ENCODE measurements around the gene WIPI1. TPM values are rescaled to one million over a fixed set of nuclear protein-coding genes. Genes with fewer than 3 reads are reported as not detected.
A peak's percentile ranks its signal among the peaks of the same experiment; 100 is the strongest.

WIPI1 gene
- total and polyA plus RNA-seq, 9 of the 15 experiments (the other 6 are each of a cell fraction or from before 2014, with no cell fraction given), result 3.7 to 23.5 (median 11.8) TPM

DNA sequence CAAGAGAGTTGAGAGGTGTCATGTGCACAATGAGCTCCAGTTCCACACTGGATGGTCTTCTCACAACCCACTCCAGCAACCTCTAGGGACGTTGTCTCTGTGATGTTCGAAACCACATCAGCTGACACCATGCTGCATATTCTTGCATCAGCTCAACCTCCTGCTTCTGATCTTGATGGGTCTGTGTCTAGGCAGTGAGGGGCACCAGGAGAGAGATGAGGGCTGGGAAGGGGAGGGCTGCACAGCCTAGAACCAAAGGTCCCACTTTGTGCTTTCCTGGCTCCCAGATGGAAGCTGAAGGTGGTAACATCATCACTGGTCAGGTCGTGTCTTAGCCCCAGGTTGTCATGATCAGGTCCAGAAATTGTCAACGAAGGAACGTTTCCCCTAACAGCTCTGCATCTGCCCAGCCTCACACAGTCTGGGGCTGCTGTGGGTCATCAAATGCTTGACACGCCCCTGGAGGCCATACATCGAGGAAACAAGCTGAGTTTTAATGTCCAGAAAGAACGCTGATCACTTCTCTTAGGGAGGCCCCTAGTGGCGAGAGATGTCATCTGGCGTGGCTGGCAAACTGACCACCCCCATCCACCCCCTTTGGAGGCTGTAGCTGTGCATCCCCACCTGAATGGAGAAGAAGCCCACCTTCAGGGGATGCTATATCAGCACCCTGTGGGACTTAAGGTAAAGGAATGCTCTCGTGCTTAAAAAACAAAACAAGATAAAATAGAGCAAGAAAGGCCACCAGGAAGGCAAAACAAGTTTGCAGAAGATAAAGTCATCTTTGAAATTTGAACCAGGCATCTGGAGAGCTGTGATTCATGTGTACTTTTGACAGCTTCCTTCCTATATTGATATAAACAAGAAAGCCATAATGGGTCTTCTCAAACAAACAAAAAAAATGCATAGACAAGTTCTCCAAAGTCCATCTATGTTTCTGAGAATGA, 58.3 kb downstream of the WIPI1 start (continued):
- TF ChIP-seq NRF1 (conservative IDR thresholded peaks at IDR 0.05 in 1 of 2, IDR thresholded peaks at IDR 0.05 in 1 of 2), result 0 out of 4 replicates have a peak, but pooled peaks of 1 of the 2 experiments have one; percentile 7
- TF ChIP-seq ZNF239 (CRISPR knock-in tag; IDR thresholded peaks at IDR 0.05), result no peak
- TF ChIP-seq, protein P1, sequence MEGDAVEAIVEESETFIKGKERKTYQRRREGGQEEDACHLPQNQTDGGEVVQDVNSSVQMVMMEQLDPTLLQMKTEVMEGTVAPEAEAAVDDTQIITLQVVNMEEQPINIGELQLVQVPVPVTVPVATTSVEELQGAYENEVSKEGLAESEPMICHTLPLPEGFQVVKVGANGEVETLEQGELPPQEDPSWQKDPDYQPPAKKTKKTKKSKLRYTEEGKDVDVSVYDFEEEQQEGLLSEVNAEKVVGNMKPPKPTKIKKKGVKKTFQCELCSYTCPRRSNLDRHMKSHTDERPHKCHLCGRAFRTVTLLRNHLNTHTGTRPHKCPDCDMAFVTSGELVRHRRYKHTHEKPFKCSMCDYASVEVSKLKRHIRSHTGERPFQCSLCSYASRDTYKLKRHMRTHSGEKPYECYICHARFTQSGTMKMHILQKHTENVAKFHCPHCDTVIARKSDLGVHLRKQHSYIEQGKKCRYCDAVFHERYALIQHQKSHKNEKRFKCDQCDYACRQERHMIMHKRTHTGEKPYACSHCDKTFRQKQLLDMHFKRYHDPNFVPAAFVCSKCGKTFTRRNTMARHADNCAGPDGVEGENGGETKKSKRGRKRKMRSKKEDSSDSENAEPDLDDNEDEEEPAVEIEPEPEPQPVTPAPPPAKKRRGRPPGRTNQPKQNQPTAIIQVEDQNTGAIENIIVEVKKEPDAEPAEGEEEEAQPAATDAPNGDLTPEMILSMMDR (IDR thresholded peaks at IDR 0.05 in 2 of 3, conservative IDR thresholded peaks at IDR 0.05 in 1 of 3; ENCODE audit: insufficient read depth in 2 of 3, low read depth in 1 of 3, low read length in 3 of 3), result peak; percentile 85 to 89 (median 87)
- TF ChIP-seq, protein P2, sequence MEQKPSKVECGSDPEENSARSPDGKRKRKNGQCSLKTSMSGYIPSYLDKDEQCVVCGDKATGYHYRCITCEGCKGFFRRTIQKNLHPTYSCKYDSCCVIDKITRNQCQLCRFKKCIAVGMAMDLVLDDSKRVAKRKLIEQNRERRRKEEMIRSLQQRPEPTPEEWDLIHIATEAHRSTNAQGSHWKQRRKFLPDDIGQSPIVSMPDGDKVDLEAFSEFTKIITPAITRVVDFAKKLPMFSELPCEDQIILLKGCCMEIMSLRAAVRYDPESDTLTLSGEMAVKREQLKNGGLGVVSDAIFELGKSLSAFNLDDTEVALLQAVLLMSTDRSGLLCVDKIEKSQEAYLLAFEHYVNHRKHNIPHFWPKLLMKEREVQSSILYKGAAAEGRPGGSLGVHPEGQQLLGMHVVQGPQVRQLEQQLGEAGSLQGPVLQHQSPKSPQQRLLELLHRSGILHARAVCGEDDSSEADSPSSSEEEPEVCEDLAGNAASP (IDR thresholded peaks at IDR 0.05), result no peak
- TF ChIP-seq U2AF2 (optimal IDR thresholded peaks at IDR 0.05; ENCODE audit: low read depth, low read length), result no peak
- TF ChIP-seq STAT5B (CRISPR knock-in tag; IDR thresholded peaks at IDR 0.05), result no peak
- TF ChIP-seq, protein P3, sequence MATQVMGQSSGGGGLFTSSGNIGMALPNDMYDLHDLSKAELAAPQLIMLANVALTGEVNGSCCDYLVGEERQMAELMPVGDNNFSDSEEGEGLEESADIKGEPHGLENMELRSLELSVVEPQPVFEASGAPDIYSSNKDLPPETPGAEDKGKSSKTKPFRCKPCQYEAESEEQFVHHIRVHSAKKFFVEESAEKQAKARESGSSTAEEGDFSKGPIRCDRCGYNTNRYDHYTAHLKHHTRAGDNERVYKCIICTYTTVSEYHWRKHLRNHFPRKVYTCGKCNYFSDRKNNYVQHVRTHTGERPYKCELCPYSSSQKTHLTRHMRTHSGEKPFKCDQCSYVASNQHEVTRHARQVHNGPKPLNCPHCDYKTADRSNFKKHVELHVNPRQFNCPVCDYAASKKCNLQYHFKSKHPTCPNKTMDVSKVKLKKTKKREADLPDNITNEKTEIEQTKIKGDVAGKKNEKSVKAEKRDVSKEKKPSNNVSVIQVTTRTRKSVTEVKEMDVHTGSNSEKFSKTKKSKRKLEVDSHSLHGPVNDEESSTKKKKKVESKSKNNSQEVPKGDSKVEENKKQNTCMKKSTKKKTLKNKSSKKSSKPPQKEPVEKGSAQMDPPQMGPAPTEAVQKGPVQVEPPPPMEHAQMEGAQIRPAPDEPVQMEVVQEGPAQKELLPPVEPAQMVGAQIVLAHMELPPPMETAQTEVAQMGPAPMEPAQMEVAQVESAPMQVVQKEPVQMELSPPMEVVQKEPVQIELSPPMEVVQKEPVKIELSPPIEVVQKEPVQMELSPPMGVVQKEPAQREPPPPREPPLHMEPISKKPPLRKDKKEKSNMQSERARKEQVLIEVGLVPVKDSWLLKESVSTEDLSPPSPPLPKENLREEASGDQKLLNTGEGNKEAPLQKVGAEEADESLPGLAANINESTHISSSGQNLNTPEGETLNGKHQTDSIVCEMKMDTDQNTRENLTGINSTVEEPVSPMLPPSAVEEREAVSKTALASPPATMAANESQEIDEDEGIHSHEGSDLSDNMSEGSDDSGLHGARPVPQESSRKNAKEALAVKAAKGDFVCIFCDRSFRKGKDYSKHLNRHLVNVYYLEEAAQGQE (IDR thresholded peaks at IDR 0.05; ENCODE audit: borderline replicate concordance), result peak; percentile 66; the same call in 1 of the 2 replicates
- TF ChIP-seq, protein P3 (CRISPR knock-in tag; IDR thresholded peaks at IDR 0.05; ENCODE audit: low read depth), result no peak
- TF ChIP-seq, protein P4, sequence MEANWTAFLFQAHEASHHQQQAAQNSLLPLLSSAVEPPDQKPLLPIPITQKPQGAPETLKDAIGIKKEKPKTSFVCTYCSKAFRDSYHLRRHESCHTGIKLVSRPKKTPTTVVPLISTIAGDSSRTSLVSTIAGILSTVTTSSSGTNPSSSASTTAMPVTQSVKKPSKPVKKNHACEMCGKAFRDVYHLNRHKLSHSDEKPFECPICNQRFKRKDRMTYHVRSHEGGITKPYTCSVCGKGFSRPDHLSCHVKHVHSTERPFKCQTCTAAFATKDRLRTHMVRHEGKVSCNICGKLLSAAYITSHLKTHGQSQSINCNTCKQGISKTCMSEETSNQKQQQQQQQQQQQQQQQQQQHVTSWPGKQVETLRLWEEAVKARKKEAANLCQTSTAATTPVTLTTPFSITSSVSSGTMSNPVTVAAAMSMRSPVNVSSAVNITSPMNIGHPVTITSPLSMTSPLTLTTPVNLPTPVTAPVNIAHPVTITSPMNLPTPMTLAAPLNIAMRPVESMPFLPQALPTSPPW (CRISPR knock-in tag; IDR thresholded peaks at IDR 0.05), result peak; percentile 28; the same call in 1 of the 2 replicates
- no peak for TF ChIP-seq GABPB1 (CRISPR knock-in tag; IDR thresholded peaks at IDR 0.05)
- TF ChIP-seq SIN3A (IDR thresholded peaks at IDR 0.05; ENCODE audit: borderline replicate concordance in 2 of 2, control insufficient read depth in 1 of 2, low read depth in 2 of 2, low read length in 2 of 2), result no peak

All from K562 (cell line).